A673 (cell line): ENCODE measurements around the gene CLASP1.

Experiments
- CTCF ChIP-seq: fragments of 300-800, 200-600 bp; sonication (generic); conservative IDR thresholded peaks from 2 replicates; pipeline ENCODE4 v1.5.1; 2017; ENCODE audit warnings: low read depth, mild to moderate bottlenecking, antibody characterized with exemption, low read length, moderate library complexity, mixed read lengths
- EZH2 ChIP-seq: fragments of 200-600 bp; sonication (generic); IDR thresholded peaks from 2 replicates; pipeline ENCODE4 v1.6.1; 2017; ENCODE audit warnings: borderline replicate concordance, low read depth, mild to moderate bottlenecking, mixed read lengths, antibody characterized with exemption, low read length; ENCODE audit not compliant: poor library complexity, severe bottlenecking

DNA sequence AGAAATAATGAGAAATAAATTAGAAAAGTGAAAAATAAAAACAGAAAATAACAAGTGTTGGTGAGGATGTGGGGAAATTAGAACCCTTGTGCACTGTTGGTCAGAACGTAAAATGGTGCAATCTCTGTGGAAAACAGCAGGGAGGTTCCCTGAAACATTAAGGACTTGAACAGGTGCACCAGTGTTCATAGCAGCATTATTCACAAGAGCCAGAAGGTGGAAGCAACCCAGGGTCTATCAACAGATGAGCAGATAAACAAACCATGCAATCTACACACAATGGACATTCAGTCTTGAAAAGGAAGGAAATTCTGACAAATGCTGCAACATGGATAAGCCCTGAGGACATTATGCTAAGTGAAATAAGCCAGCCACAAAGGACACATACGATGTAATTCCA lies 306.1 kb downstream of the CLASP1 start:
- no peak for TF ChIP-seq CTCF
- TF ChIP-seq EZH2: no peak
